Measurements from ENCODE around the gene BACH2. TPM values are rescaled to one million over a fixed set of nuclear protein-coding genes. Genes with fewer than 3 reads are reported as not detected.

BACH2 gene
- total RNA-seq, 1 experiment from 2014 or later, result 3.3 TPM

GRCh38 chr6:90343576-90343975 lies 46.9 kb upstream of the BACH2 start:
- Histone ChIP-seq H3K9ac (ENCODE audit: low read length) (no peak overlapping the region), H3K4me3 (replicated peaks in 1 of 2; ENCODE audit: low read depth in 1 of 2, low read length in 2 of 2) (no peak overlapping the region), H3K27me3 (ENCODE audit: insufficient read depth, low read length) (no peaks in the 10 kb centered on the region), H3K4me1 (ENCODE audit: control insufficient read depth in 1 of 2, insufficient read depth in 2 of 2, low read length in 2 of 2) (peaks cover 0 to 5% of the 10 kb centered on the region in 2 experiments; a peak in 1 of 4 replicates), H3K36me3 (ENCODE audit: control insufficient read depth in 1 of 2, insufficient read depth in 2 of 2, low read length in 2 of 2) (no peaks in the 10 kb centered on the region), H3K79me2 (ENCODE audit: insufficient read depth, low read length) (no peaks in the 10 kb centered on the region), H3K4me2 (ENCODE audit: low read length) (peak overlapping the region; percentile 1; the same call in 1 of the 2 replicates), H3K9me2 (ENCODE audit: insufficient read depth) (no peaks in the 10 kb centered on the region), H2AFZ (ENCODE audit: low read depth, low read length, poor library complexity, severe bottlenecking) (no peak overlapping the region), H3K27ac (ENCODE audit: low read depth, low read length) (no peak overlapping the region), H3K9me3 (ENCODE audit: control insufficient read depth in 1 of 2, insufficient read depth in 1 of 2, low read depth in 1 of 2, low read length in 2 of 2) (no peaks in the 10 kb centered on the region), H4K20me1 (ENCODE audit: insufficient read depth) (no peaks in the 10 kb centered on the region)
- BruUV-seq (replicated peaks), result no TSS peak
- POLR2A ChIA-PET, result no interaction called here
- CTCF ChIA-PET, result interaction anchor here (0.7 kb wide), 1 partner anchor 403 kb away, joined by 3 read pairs; no protein-coding TSS in a partner anchor
- TF ChIP-seq POLR2AphosphoS5 (IDR thresholded peaks at IDR 0.05; ENCODE audit: low read depth, low read length) (no peak), RAD21 (IDR thresholded peaks at IDR 0.05; ENCODE audit: low read depth) (peak; percentile 12; the same call in 1 of the 2 replicates), CTCF (IDR thresholded peaks at IDR 0.05 in 2 of 3, conservative IDR thresholded peaks at IDR 0.05 in 1 of 3; ENCODE audit: borderline replicate concordance in 1 of 3, insufficient read depth in 1 of 3, low read depth in 2 of 3, low read length in 2 of 3) (peak in 1 of 3 experiments; percentile 25; a peak in 2 of 6 replicates)
- DNase-seq (ENCODE audit: low read depth, low spot score) (peak; percentile 10), ATAC-seq (no peak)
- intact Hi-C loops (cut with micrococcal nuclease), result no loop called here
- RAD21 ChIA-PET (ENCODE audit: low non-redundant PET in 1 of 2, low total read pairs in 2 of 2, uncharacterized antibody in 2 of 2, unreplicated experiment in 2 of 2), result no interaction called here

- Histone ChIP-seq H3K4me1 (ENCODE audit: control insufficient read depth in 1 of 2, insufficient read depth in 2 of 2, low read length in 2 of 2) (peaks cover 0 to 3% of the 10 kb centered on the region in 2 experiments; a peak in 1 of 4 replicates), H3K36me3 (ENCODE audit: control insufficient read depth in 1 of 2, insufficient read depth in 2 of 2, low read length in 2 of 2) (no peaks in the 10 kb centered on the region), H3K4me3 (replicated peaks in 1 of 2; ENCODE audit: low read depth in 1 of 2, low read length in 2 of 2) (no peak overlapping the region), H3K27me3 (ENCODE audit: insufficient read depth, low read length) (no peaks in the 10 kb centered on the region), H2AFZ (ENCODE audit: low read depth, low read length, poor library complexity, severe bottlenecking) (no peak overlapping the region), H3K79me2 (ENCODE audit: insufficient read depth, low read length) (no peaks in the 10 kb centered on the region), H3K9me2 (ENCODE audit: insufficient read depth) (no peaks in the 10 kb centered on the region), H3K9me3 (ENCODE audit: control insufficient read depth in 1 of 2, insufficient read depth in 1 of 2, low read depth in 1 of 2, low read length in 2 of 2) (no peaks in the 10 kb centered on the region), H4K20me1 (ENCODE audit: insufficient read depth) (no peaks in the 10 kb centered on the region), H3K9ac (ENCODE audit: low read length) (no peak overlapping the region), H3K27ac (ENCODE audit: low read depth, low read length) (no peak overlapping the region), H3K4me2 (ENCODE audit: low read length) (no peak overlapping the region)
- DNase-seq (ENCODE audit: low read depth, low spot score) (no peak), ATAC-seq (no peak)
- no TSS peak for BruUV-seq (replicated peaks)
- intact Hi-C loops (cut with micrococcal nuclease), result no loop called here
- ChIA-PET RAD21 (ENCODE audit: low non-redundant PET in 1 of 2, low total read pairs in 2 of 2, uncharacterized antibody in 2 of 2, unreplicated experiment in 2 of 2) (no interaction called here), CTCF (interaction anchor here (0.9 kb wide), 1 partner anchor 55 kb away, joined by 4 read pairs; no protein-coding TSS in a partner anchor), POLR2A (no interaction called here)
- TF ChIP-seq CTCF (IDR thresholded peaks at IDR 0.05 in 2 of 3, conservative IDR thresholded peaks at IDR 0.05 in 1 of 3; ENCODE audit: borderline replicate concordance in 1 of 3, insufficient read depth in 1 of 3, low read depth in 2 of 3, low read length in 2 of 3), result no peak
- no peak for TF ChIP-seq RAD21 (IDR thresholded peaks at IDR 0.05; ENCODE audit: low read depth)
- TF ChIP-seq ZBTB33 (IDR thresholded peaks at IDR 0.05; ENCODE audit: extremely low read depth, insufficient replicate concordance, low read length), result no peak
- TF ChIP-seq TCF7L2 (IDR thresholded peaks at IDR 0.05; ENCODE audit: borderline replicate concordance, extremely low read depth, insufficient read depth, insufficient read length), result no peak
- TF ChIP-seq ZNF274 (IDR thresholded peaks at IDR 0.05; ENCODE audit: low read depth, low read length), result no peak
- TF ChIP-seq YY1 (IDR thresholded peaks at IDR 0.05; ENCODE audit: extremely low read depth, insufficient replicate concordance, low read depth, low read length), result no peak
- TF ChIP-seq SP1 (IDR thresholded peaks at IDR 0.05; ENCODE audit: low read depth), result no peak
- TF ChIP-seq ATF3 (IDR thresholded peaks at IDR 0.05), result no peak
- TF ChIP-seq EZH2phosphoT487 (IDR thresholded peaks at IDR 0.05; ENCODE audit: borderline replicate concordance), result no peak
- TF ChIP-seq SIN3A (IDR thresholded peaks at IDR 0.05; ENCODE audit: low read depth), result no peak
Observed at GRCh38 chr6:90338409-90338808, 41.8 kb upstream of the BACH2 start.

Data from HCT116 (cell line).